ENCODE measurements around the gene NBEAL1. TPM values are rescaled to one million over a fixed set of nuclear protein-coding genes. Genes with fewer than 3 reads are reported as not detected.

The NBEAL1 gene
- total RNA-seq, 1 experiment from 2014 or later = 31.4 TPM

GRCh38 chr2:203002054-203002821 lies 12.4 kb upstream of the NBEAL1 start:
- BruUV-seq (replicated peaks) = no TSS peak
- no peaks in the 10 kb centered on the region for H3K9me3 Mint-ChIP-seq (ENCODE audit: low read depth, unreplicated experiment)
- H3K36me3 Mint-ChIP-seq (ENCODE audit: insufficient read depth, unreplicated experiment) = peaks cover 5% of the 10 kb centered on the region
- peak overlapping the region; percentile 68 for H3K27ac Mint-ChIP-seq (ENCODE audit: unreplicated experiment)
- CTCF ChIA-PET = interaction anchor here (0.6 kb wide), 1 partner anchor 32 kb away, joined by 5 read pairs; no protein-coding TSS in a partner anchor
- DNase-seq = peak; percentile 60
- peaks cover 18% of the 10 kb centered on the region for H3K4me1 Mint-ChIP-seq (ENCODE audit: low read depth, unreplicated experiment)
- no peaks in the 10 kb centered on the region for H3K27me3 Mint-ChIP-seq (ENCODE audit: unreplicated experiment)
- TF ChIP-seq CTCF (IDR thresholded peaks at IDR 0.05; ENCODE audit: unreplicated experiment) = no peak
- intact Hi-C loops (cut with micrococcal nuclease; ENCODE audit: unreplicated experiment) = loop anchor here (1.0 kb wide), 1 partner anchor 33 kb away; no protein-coding TSS in a partner anchor
- H3K4me3 Mint-ChIP-seq (ENCODE audit: low read depth, unreplicated experiment) = peak overlapping the region; percentile 10

- H3K4me3 Mint-ChIP-seq (ENCODE audit: low read depth, unreplicated experiment) = no peak overlapping the region
- no peak overlapping the region for H3K27ac Mint-ChIP-seq (ENCODE audit: unreplicated experiment)
- CTCF ChIA-PET = interaction anchor here (0.7 kb wide), 1 partner anchor 178 kb away, joined by 4 read pairs; no protein-coding TSS in a partner anchor
- no peak for DNase-seq
- H3K4me1 Mint-ChIP-seq (ENCODE audit: low read depth, unreplicated experiment) = peaks cover 18% of the 10 kb centered on the region
- intact Hi-C loops (cut with micrococcal nuclease; ENCODE audit: unreplicated experiment) = no loop called here
- H3K27me3 Mint-ChIP-seq (ENCODE audit: unreplicated experiment) = no peaks in the 10 kb centered on the region
- H3K9me3 Mint-ChIP-seq (ENCODE audit: low read depth, unreplicated experiment) = no peaks in the 10 kb centered on the region
- no peak for TF ChIP-seq CTCF (IDR thresholded peaks at IDR 0.05; ENCODE audit: unreplicated experiment)
- no TSS peak for BruUV-seq (replicated peaks)
- peaks cover 5% of the 10 kb centered on the region for H3K36me3 Mint-ChIP-seq (ENCODE audit: insufficient read depth, unreplicated experiment)
These were observed 11.0 kb upstream of the NBEAL1 start for GRCh38 chr2:203003716-203004115.

- H3K27ac Mint-ChIP-seq (ENCODE audit: unreplicated experiment) = peak overlapping the region; percentile 68
- H3K4me1 Mint-ChIP-seq (ENCODE audit: low read depth, unreplicated experiment) = peaks cover 25% of the 10 kb centered on the region
These were observed 2.0 kb downstream of the NBEAL1 start for GRCh38 chr2:203016716-203017115.

GRCh38 chr2:203018181-203018580 lies 3.5 kb downstream of the NBEAL1 start:
- TF ChIP-seq CTCF (IDR thresholded peaks at IDR 0.05; ENCODE audit: unreplicated experiment) = no peak
- H3K27ac Mint-ChIP-seq (ENCODE audit: unreplicated experiment) = peak overlapping the region; percentile 53
- CTCF ChIA-PET = interaction anchor here (0.6 to 1.9 kb wide), 2 partner anchors 107 to 226 kb away, joined by 4 to 7 read pairs; partner anchors contain the start of genes CARF and WDR12
- H3K4me1 Mint-ChIP-seq (ENCODE audit: low read depth, unreplicated experiment) = peaks cover 25% of the 10 kb centered on the region
- peaks cover 33% of the 10 kb centered on the region for H3K36me3 Mint-ChIP-seq (ENCODE audit: insufficient read depth, unreplicated experiment)
- peak overlapping the region; percentile 67 for H3K4me3 Mint-ChIP-seq (ENCODE audit: low read depth, unreplicated experiment)
- BruUV-seq (replicated peaks) = no TSS peak
- no peaks in the 10 kb centered on the region for H3K27me3 Mint-ChIP-seq (ENCODE audit: unreplicated experiment)
- H3K9me3 Mint-ChIP-seq (ENCODE audit: low read depth, unreplicated experiment) = no peaks in the 10 kb centered on the region
- intact Hi-C loops (cut with micrococcal nuclease; ENCODE audit: unreplicated experiment) = loop anchor here (10.0 kb wide), 1 partner anchor 383 kb away; the partner anchor contains the start of gene FAM117B
- no peak for DNase-seq

More at GRCh38 chr2:203016716-203017115, 2.0 kb downstream of the NBEAL1 start:
- BruUV-seq (replicated peaks) = no TSS peak
- intact Hi-C loops (cut with micrococcal nuclease; ENCODE audit: unreplicated experiment) = loop anchor here (10.0 kb wide), 1 partner anchor 382 kb away; the partner anchor contains the start of gene FAM117B
- no peak for TF ChIP-seq CTCF (IDR thresholded peaks at IDR 0.05; ENCODE audit: unreplicated experiment)
- CTCF ChIA-PET = interaction anchor here (1.9 kb wide), 1 partner anchor 106 kb away, joined by 7 read pairs; the partner anchor contains the start of genes CARF and WDR12
- DNase-seq = no peak
- peak overlapping the region; percentile 65 for H3K4me3 Mint-ChIP-seq (ENCODE audit: low read depth, unreplicated experiment)
- no peaks in the 10 kb centered on the region for H3K9me3 Mint-ChIP-seq (ENCODE audit: low read depth, unreplicated experiment)
- H3K27me3 Mint-ChIP-seq (ENCODE audit: unreplicated experiment) = no peaks in the 10 kb centered on the region
- peaks cover 33% of the 10 kb centered on the region for H3K36me3 Mint-ChIP-seq (ENCODE audit: insufficient read depth, unreplicated experiment)
